LHCN-M2 (cell line): ENCODE results near the gene KCNH4. TPM values are rescaled to one million over a fixed set of nuclear protein-coding genes. Genes with fewer than 3 reads are reported as not detected.
"Not testable (repeated sequence)": the region's sequence is repeated elsewhere in the genome, so short reads cannot be mapped to it uniquely, and the experiment has no call there.

Source experiments
- DNase-seq: peaks from one replicate; pipeline ENCODE4 v3.0.0-alpha.2; 2012; ENCODE audit warnings: low read depth
- polyA plus RNA-seq: library from polyadenylated mRNA; unstranded; fragments of >200 nt; gene quantifications from one replicate; pipeline ENCODE4 v1.2.1, GENCODE V29; 2012; ENCODE audit warnings: missing spikeins
- total RNA-seq: library from RNA; depleted of rRNA; stranded (reverse); fragments of >200 nt; gene quantifications from 2 replicates; pipeline ENCODE4 v1.2.3, GENCODE V29; 2014; rRNA removed

KCNH4 gene
- total RNA-seq = under 0.01 TPM in 1 of 2 replicates, not detected in the other
- polyA plus RNA-seq = not detected

DNA sequence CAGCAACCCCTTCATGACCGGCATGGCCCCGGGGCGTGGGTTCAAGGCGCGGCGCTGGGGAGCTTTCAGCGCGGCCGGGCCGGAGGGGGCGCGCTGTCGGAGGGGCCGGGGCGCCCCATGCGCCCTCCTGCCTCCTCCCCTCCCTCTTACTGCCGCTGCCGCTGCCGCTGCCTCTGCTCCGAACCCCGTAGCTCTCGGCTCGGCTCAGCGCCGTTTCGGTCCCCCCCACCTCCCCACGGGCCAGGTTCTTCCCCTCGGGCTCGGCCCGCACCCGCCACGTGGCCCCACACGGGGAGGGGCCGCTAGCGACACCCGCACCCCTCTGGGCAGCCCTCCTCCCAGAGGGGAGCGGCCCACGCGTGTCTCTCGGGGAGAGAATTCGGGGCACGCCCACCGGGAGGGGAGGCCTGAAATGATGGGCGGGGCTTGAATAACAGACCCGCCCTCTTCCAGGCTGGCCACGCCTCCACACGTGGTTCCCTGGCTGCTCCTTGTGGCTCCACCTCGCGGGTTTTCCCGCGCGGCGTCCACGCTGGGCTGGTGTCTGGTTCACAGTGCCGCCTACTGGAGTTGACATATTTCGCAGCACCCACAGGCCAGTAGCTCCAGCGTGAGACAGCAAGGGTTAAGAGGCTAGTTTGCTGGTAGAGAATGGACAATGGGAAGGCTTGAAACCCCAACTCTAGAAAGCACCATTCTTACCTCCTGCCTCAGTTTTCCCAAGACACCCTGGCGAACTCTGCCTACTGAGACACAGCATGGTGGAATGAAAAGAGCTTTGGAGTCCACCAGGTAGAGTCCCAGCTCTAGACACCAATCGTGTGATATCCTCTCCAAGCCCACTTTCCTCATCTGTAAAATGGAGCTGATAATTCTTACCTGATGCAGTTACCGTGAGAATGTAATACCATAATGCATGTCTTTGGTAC is at the start of gene KCNH4:
KCNH4 (minus strand) TSS at position 221 of the 929 bp plus-strand sequence; CDS start at position 24, 197 bp downstream.
- DNase-seq = peak; percentile 65

- DNase-seq = no peak
Observed at GRCh38 chr17:42230225-42230624, 49.3 kb upstream of the KCNH4 start.

DNA sequence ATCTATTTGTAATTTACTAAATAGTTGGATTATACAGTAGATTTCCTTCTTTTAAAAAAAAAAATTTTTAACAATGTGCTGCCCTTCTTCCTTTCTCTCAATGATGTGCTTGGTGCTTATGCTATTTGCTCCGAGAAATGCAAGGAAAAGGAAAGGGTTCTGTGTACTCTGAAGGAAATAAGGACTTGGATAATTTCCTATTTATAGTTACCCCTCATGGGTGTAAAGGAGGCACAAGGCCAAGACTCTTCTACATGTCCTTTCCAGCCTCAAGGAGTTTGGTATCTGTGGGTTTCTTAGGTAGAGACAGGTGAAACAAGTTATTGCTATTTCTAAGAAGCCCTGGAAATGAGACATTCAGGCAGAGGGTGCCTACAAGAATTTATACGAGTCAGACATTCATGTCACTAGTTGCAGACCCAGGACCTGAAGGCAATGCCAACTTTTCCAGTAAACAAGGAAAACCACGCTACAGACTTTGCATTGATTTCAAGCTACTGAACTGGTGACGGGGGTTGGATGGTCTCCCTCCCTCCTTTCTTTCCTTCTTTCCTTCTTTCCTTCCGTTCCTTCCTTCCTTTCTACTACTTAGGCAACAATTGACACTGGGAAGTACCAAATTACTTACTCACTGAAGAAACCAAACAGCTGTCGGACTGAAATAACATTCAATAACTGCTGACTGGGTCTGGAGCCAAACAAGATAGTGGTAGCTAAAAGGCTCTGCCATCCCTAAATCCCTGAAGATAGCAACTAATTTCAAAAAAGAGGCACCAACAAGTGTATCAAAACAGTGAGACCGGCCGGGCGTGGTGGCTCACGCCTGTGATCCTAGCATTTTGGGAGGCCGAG is 47.1 kb upstream of the KCNH4 start:
- peak; percentile 88 for DNase-seq

DNA sequence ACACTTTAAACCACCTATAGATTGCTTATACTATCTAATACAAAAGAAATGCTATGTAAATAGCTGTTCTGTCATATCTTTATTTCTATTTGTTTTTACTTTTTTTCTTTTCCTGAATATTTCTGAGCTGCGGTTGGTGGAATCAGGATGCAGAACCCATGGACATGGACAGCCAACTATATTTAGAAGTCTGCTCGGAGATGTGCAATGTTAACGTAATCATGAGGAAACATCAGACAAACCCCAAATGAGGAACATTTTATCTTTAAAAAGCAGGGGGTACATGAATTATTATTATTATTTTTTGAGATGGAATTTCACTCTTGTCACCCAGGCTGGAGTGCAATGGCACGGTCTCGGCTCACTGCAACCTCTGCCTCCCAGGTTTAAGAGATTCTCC is 44.7 kb upstream of the KCNH4 start:
- DNase-seq = no peak

- no peak for DNase-seq
Observed at GRCh38 chr17:42224651-42225050, 43.7 kb upstream of the KCNH4 start.

- DNase-seq = peak; percentile 54
Observed at GRCh38 chr17:42221886-42222745, 41.2 kb upstream of the KCNH4 start.

DNA sequence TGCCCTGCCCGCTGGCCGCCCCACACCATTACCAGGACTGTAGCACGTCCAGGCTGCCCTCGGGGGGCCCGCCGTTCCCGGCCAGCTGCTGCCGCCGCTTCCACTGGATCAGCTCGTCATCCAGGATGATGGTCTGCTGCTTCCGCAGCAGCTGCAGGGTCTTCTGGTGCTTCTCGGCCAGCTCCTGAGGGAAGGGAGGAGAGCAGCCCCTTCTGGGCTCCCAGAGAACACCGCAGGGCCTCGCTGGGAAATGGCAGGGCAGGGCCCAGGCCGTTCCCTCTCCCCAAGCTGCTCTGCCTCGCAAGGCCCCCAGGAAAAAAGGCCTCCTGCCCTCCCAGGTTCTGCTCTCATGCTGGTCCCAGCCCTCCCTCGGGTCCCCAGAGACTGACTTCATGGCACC is 38.3 kb upstream of the KCNH4 start:
- DNase-seq = not testable (repeated sequence)

DNA sequence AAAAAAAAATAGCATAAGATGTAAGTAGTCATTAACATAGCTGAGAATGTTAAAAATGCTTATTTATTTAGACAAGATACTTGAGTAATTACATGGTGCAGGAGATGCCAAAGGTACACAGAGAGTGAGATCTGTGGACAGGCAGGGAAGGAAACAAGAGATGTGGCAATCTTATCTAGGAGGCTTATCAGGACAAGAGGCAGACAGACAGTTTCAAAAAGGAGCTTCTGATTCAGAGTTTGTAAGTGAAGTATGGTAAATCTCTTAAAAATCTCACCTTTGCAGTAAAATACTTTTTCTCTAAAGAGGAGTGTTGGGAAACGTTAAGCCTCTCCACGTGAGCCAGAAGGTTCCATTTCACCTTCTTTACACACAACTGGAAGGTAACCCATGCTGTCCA is 33.2 kb upstream of the KCNH4 start:
- DNase-seq = no peak

GRCh38 chr17:42212382-42212781 is 31.4 kb upstream of the KCNH4 start:
- no peak for DNase-seq

GRCh38 chr17:42211921-42212341 is 31.0 kb upstream of the KCNH4 start:
- peak; percentile 61 for DNase-seq

DNA sequence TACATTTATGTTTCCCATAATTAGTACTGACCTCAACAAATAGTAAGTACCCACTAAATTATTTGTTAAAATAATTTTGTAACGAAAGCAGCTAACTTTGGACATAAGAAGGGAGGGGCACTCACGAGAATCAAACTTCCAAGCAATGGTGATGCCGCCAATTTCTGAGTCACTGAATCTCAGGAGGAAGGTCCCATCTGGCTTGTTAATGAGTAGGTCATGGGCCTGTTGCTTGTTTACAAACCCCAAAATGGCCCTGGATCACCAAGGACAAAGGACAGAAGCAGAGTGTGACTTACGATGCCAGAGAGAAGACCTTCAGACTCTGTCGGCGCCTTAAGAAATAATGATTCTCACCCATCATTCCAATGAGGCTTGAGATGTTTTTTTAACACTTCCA is 29.1 kb upstream of the KCNH4 start:
- no peak for DNase-seq

GRCh38 chr17:42206153-42206612 is 25.2 kb upstream of the KCNH4 start:
- not testable (repeated sequence) for DNase-seq

DNA sequence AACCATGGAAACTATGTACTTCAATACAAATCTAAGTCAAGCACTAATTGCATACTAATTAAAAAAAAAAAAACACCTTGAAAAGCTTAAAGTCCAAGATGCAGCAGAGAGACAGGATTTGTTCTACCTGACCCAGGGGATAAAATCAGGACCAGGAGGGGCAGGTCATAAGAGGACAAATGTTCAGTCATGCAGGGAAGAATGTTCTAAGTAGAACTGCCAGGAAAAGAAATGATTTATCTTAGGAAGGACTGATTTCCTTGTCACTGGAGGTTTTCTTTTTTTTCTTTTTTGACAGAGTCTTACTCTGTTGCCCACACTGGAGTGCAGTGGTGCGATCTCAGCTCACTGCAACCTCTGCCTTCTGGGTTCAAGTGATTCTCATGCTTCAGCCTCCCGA is 22.4 kb upstream of the KCNH4 start:
- DNase-seq = no peak

DNA sequence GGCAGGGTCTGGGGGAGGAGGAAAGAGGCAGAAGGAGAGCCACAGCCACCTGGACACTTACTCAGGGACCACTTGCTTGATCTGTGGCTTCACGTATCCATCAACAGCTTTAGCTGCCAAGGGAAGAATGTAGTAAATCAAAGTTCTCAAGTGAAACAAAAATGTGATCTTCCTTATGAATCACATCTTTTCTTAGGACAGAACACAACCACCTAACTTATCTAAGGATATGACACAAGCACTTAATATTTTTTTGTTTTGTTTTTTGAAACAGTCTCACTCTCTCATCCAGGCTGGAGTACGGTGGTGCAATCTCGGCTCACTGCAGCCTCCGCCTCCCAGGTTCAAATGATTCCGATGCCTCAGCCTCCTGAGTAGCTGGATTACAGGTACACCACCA is 21.8 kb upstream of the KCNH4 start:
- DNase-seq = no peak

DNA sequence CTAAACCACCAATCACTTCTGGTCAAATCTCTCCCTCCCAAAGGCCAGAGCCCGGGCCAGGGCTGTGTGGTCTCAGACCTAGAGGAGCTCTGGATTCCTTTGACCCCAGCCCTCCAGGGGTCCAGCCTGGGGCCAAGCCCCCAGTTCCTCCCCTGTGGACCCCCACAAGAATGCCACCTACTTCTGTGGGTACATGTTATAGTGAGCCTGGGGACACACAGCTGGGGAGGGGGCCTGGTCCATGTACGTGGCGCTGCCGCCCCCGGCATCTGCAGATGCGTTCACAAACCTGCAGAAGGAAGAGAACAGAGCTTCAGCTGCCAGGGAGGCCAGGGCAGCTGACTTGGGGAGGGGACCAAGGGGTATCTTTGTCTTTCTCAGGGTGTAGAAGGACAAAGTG is 21.2 kb upstream of the KCNH4 start:
- no peak for DNase-seq

- no peak for DNase-seq
Observed at GRCh38 chr17:42201458-42201772, 20.5 kb upstream of the KCNH4 start.

DNA sequence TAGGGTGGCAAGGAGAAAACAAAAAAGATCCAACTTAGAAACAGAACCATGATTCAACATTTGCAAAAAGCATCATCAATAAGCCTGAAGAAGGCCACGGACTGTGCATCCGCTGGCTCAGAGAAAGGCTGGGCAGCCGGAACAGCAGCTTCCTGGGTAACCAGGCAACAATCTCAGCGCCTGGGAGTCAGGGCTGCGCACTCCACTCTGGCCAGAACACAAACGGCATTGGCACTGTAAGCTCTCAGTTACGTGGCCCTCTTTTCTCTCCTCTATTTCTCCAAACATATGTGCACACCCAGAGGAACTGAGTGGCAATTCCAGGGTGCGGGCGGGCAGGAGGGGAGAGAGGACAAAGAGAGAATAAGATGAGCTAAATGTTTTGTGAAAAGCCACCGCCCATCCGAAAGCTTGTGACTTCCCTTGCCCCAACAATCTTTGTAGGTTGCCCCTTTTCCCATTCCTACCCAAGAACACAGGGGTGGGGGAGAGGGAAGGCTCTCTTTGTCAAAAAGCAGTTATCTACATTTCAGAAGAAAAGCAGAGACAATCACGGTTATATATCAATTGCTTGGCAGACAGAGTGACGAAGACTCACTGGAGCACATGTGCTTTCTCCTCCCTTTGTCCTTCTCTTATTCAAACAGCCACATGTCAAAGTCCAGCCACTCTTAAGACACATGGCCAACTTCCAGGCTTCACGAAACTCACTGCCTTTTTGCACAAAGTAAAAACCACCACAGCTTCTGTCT is 19.9 kb upstream of the KCNH4 start:
- no peak for DNase-seq

DNA sequence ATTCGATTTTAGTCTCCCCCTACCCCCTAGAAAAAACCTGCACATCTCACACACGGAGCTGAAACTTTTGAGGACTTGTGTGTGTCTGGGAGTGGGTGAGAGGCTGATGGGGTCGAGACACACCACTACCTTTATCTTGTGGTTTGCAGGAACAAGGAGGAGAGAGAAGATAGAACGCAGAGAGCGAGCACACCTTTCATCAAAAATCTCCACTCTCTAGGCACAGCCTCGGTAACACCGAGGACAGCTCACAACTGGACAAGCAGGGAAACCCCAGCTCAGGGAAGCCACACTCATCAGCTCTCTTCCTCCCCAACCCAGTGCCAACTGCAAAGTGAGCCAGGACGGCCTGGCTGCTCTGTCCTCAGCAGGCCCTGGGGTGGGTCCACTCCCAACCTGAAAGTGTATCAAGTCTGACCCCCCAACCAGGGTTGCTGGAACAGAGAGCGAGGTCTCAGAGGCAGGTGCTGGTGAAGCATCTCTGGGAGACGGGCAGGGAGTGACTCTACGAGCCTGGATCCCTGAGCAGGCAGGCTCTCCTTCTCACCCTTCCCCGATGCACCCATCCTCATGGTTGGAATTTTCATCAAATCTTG is 18.6 kb upstream of the KCNH4 start:
- DNase-seq = no peak

- DNase-seq = no peak
Observed at GRCh38 chr17:42198897-42199296, 18.0 kb upstream of the KCNH4 start.

DNA sequence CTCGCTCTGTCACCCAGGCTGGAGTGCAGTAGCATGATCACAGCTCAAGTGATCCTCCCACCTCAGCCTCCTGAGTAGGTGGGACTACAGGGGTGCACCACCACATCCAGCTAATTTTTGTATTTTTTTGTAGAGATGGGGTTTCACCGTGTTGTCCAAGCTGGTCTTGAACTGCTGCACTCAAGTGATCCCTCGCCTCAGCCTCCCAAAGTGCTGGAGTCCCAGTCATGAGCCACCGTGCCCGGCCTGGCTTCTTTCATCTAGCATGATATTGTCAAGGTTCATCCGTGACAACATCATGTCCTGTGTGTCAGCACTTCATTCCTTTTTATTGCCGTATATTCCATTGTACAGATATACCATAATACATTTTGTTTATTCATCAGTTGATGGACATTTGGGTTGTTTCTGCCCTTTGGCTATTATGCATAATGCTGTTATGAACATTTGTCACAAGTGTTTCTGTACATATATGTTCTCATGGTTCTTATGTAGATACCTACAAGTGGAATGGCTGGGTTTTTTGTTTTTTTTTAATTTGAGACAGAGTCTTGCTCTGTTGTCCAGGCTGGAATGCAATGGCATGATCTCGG is 16.7 kb upstream of the KCNH4 start:
- no peak for DNase-seq
